BLaER1 (cell line): ENCODE data around the gene PLA2R1.

Experiments
- H3K27ac ChIP-seq: shearing (Covaris generic); formaldehyde crosslinking; 2 replicates; pipeline ENCODE4 v1.8.1; 2022
- H3K27me3 ChIP-seq: shearing (Covaris generic); formaldehyde crosslinking; 2 replicates; pipeline ENCODE4 v1.8.1; 2022
- H3K36me3 ChIP-seq: shearing (Covaris generic); formaldehyde crosslinking; 2 replicates; pipeline ENCODE4 v1.8.1; 2022
- H3K4me1 ChIP-seq: shearing (Covaris generic); formaldehyde crosslinking; 2 replicates; pipeline ENCODE4 v1.8.1; 2022
- H3K4me2 ChIP-seq: shearing (Covaris generic); formaldehyde crosslinking; 2 replicates; pipeline ENCODE4 v1.8.1; 2022
- H3K4me3 ChIP-seq: shearing (Covaris generic); formaldehyde crosslinking; 2 replicates; pipeline ENCODE4 v1.8.1; 2022
- H3K9ac ChIP-seq: shearing (Covaris generic); formaldehyde crosslinking; 2 replicates; pipeline ENCODE4 v1.8.1; 2022
- H3K9me3 ChIP-seq: shearing (Covaris generic); formaldehyde crosslinking; 2 replicates; pipeline ENCODE4 v1.8.1; 2022
- H4K20me1 ChIP-seq: shearing (Covaris generic); formaldehyde crosslinking; 2 replicates; pipeline ENCODE4 v1.8.1; 2022
- Cebpa-rat ChIP-seq: shearing (Covaris generic); IDR thresholded peaks from 2 replicates; pipeline ENCODE4 v1.8.1; 2022

PLA2R1 gene

GRCh38 chr2:160091381-160091780 is 29.0 kb upstream of the PLA2R1 start:
- TF ChIP-seq Cebpa-rat = no peak
- H3K27me3 ChIP-seq = no peaks in the 10 kb centered on the region
- no peak overlapping the region for H3K9ac ChIP-seq
- peaks cover 84% of the 10 kb centered on the region for H3K9me3 ChIP-seq
- no peaks in the 10 kb centered on the region for H3K36me3 ChIP-seq
- H3K4me3 ChIP-seq = no peak overlapping the region
- H3K4me1 ChIP-seq = no peaks in the 10 kb centered on the region
- H3K27ac ChIP-seq = no peak overlapping the region
- H4K20me1 ChIP-seq = no peaks in the 10 kb centered on the region
- H3K4me2 ChIP-seq = no peak overlapping the region

- no peak overlapping the region for H3K4me2 ChIP-seq
- no peaks in the 10 kb centered on the region for H3K27me3 ChIP-seq
- H3K9ac ChIP-seq = no peak overlapping the region
- peak overlapping the region; percentile 18; the same call in 1 of the 2 replicates for H3K4me3 ChIP-seq
- no peak overlapping the region for H3K27ac ChIP-seq
- no peaks in the 10 kb centered on the region for H3K4me1 ChIP-seq
- no peak for TF ChIP-seq Cebpa-rat
- H4K20me1 ChIP-seq = no peaks in the 10 kb centered on the region
- no peaks in the 10 kb centered on the region for H3K36me3 ChIP-seq
- H3K9me3 ChIP-seq = peaks cover 97% of the 10 kb centered on the region
These were observed 25.7 kb upstream of the PLA2R1 start for GRCh38 chr2:160087854-160088745.

- Histone ChIP-seq H3K36me3 (no peaks in the 10 kb centered on the region), H3K27me3 (no peaks in the 10 kb centered on the region), H3K4me2 (no peak overlapping the region), H3K4me1 (no peaks in the 10 kb centered on the region), H3K9ac (no peak overlapping the region), H3K27ac (no peak overlapping the region), H4K20me1 (no peaks in the 10 kb centered on the region), H3K4me3 (no peak overlapping the region), H3K9me3 (peaks cover 81% of the 10 kb centered on the region)
- no peak for TF ChIP-seq Cebpa-rat
These were observed 23.2 kb upstream of the PLA2R1 start for GRCh38 chr2:160085662-160086061.

- Histone ChIP-seq H3K4me3 (no peak overlapping the region), H3K9ac (no peak overlapping the region), H3K4me2 (no peak overlapping the region), H3K36me3 (no peaks in the 10 kb centered on the region), H3K4me1 (peaks cover 16% of the 10 kb centered on the region), H4K20me1 (no peaks in the 10 kb centered on the region), H3K9me3 (peaks cover 17% of the 10 kb centered on the region), H3K27me3 (no peaks in the 10 kb centered on the region), H3K27ac (no peak overlapping the region)
- no peak for TF ChIP-seq Cebpa-rat
These were observed 15.7 kb upstream of the PLA2R1 start for GRCh38 chr2:160077912-160078810.

- H3K27me3 ChIP-seq = no peaks in the 10 kb centered on the region
- no peak overlapping the region for H3K4me3 ChIP-seq
- H3K9ac ChIP-seq = no peak overlapping the region
- H3K27ac ChIP-seq = no peak overlapping the region
- no peaks in the 10 kb centered on the region for H3K36me3 ChIP-seq
- H3K4me2 ChIP-seq = peak overlapping the region; percentile 27
- peaks cover 15% of the 10 kb centered on the region for H3K9me3 ChIP-seq
- no peak for TF ChIP-seq Cebpa-rat
- H3K4me1 ChIP-seq = peaks cover 16% of the 10 kb centered on the region
- H4K20me1 ChIP-seq = no peaks in the 10 kb centered on the region
These were observed 14.5 kb upstream of the PLA2R1 start for GRCh38 chr2:160076914-160077313.

- Histone ChIP-seq H3K36me3 (no peaks in the 10 kb centered on the region), H3K9me3 (peaks cover 12% of the 10 kb centered on the region), H3K4me2 (peak overlapping the region; percentile 27), H3K4me1 (peaks cover 16% of the 10 kb centered on the region), H4K20me1 (no peaks in the 10 kb centered on the region), H3K27me3 (no peaks in the 10 kb centered on the region), H3K27ac (no peak overlapping the region), H3K4me3 (no peak overlapping the region), H3K9ac (no peak overlapping the region)
- TF ChIP-seq Cebpa-rat = no peak
These were observed 13.8 kb upstream of the PLA2R1 start for GRCh38 chr2:160076241-160076640.

- Histone ChIP-seq H3K9ac (no peak overlapping the region), H3K4me1 (peaks cover 16% of the 10 kb centered on the region), H3K27ac (no peak overlapping the region), H3K36me3 (no peaks in the 10 kb centered on the region), H4K20me1 (no peaks in the 10 kb centered on the region), H3K4me3 (no peak overlapping the region), H3K27me3 (no peaks in the 10 kb centered on the region), H3K4me2 (no peak overlapping the region), H3K9me3 (peaks cover 8% of the 10 kb centered on the region)
- TF ChIP-seq Cebpa-rat = no peak
These were observed 12.8 kb upstream of the PLA2R1 start for GRCh38 chr2:160075171-160075570.

GRCh38 chr2:160073284-160073888 is 11.0 kb upstream of the PLA2R1 start:
- Histone ChIP-seq H3K27ac (no peak overlapping the region), H3K4me1 (peaks cover 16% of the 10 kb centered on the region), H3K9me3 (peaks cover 18% of the 10 kb centered on the region), H3K4me2 (no peak overlapping the region), H3K27me3 (no peaks in the 10 kb centered on the region), H3K36me3 (no peaks in the 10 kb centered on the region), H4K20me1 (no peaks in the 10 kb centered on the region), H3K9ac (no peak overlapping the region), H3K4me3 (no peak overlapping the region)
- no peak for TF ChIP-seq Cebpa-rat

GRCh38 chr2:160068906-160069305 is 6.5 kb upstream of the PLA2R1 start:
- Histone ChIP-seq H3K9me3 (peaks cover 21% of the 10 kb centered on the region), H3K27ac (no peak overlapping the region), H3K9ac (no peak overlapping the region), H3K4me2 (no peak overlapping the region), H3K4me1 (no peaks in the 10 kb centered on the region), H4K20me1 (no peaks in the 10 kb centered on the region), H3K36me3 (no peaks in the 10 kb centered on the region), H3K4me3 (no peak overlapping the region), H3K27me3 (no peaks in the 10 kb centered on the region)
- no peak for TF ChIP-seq Cebpa-rat
